Measurements from ENCODE around the gene TPK1. TPM values are rescaled to one million over a fixed set of nuclear protein-coding genes. Genes with fewer than 3 reads are reported as not detected.

TPK1 gene
- total and polyA plus RNA-seq, 2 of the 8 experiments (the other 6 are each of a cell fraction or from before 2014, with no cell fraction given) = 1.9 to 2.7 TPM

DNA sequence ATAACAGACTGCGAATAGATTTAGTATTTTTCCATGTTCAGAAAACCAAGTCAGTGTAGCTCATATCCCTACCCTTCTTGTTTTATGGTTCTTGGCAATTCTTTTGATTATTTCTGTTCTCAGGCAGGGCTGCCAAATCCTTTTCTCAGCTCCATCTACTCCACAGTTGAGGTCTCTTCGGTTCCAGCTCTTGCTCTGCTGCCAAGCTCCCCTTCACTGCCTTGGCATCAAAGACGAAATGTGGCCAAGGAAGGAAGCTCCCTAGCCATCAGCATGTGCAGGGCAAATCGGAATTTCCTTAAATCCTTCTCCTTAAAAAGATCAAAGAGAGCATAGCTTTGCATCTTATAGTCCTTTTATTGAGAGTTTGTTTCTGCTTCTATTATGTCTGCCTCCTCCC, 315.9 kb downstream of the TPK1 start:
- Histone ChIP-seq H3K9ac (replicated peaks in 1 of 4; ENCODE audit: extremely low read depth in 1 of 4, low read depth in 3 of 4, low read length in 3 of 4) (no peak overlapping the region), H3K79me2 (ENCODE audit: control insufficient read depth in 1 of 2, insufficient read depth in 2 of 2, low read length in 2 of 2) (no peaks in the 10 kb centered on the region), H4K20me1 (replicated peaks in 1 of 2; ENCODE audit: control insufficient read depth in 1 of 2, insufficient read depth in 2 of 2, low read length in 2 of 2) (no peaks in the 10 kb centered on the region), H3K18ac (ENCODE audit: extremely low read depth, low read length) (no peak overlapping the region), H3K23ac (ENCODE audit: insufficient read length) (no peak overlapping the region), H3K79me1 (ENCODE audit: low read depth, low read length) (no peaks in the 10 kb centered on the region), H3K56ac (replicated peaks; ENCODE audit: insufficient read length, low read depth, low read length) (no peak overlapping the region), H3K4ac (replicated peaks; ENCODE audit: insufficient read length, low read depth, low read length) (no peak overlapping the region), H4K8ac (ENCODE audit: extremely low read depth, insufficient read depth, low read length) (no peak overlapping the region), H2BK5ac (ENCODE audit: low read depth, low read length) (no peak overlapping the region), H2BK120ac (replicated peaks; ENCODE audit: low read depth, low read length) (no peak overlapping the region), H4K91ac (replicated peaks; ENCODE audit: insufficient read length, low read length) (no peak overlapping the region), H4K5ac (ENCODE audit: insufficient read length, low read depth, low read length) (no peak overlapping the region), H2BK20ac (ENCODE audit: low read length) (no peak overlapping the region), H3K27ac (ENCODE audit: low read depth, low read length) (no peak overlapping the region), H2AFZ (ENCODE audit: low read length) (no peak overlapping the region), H3K4me2 (ENCODE audit: insufficient read depth in 1 of 2, low read depth in 2 of 2, low read length in 2 of 2) (no peak overlapping the region), H3K9me3 (ENCODE audit: insufficient read depth in 2 of 2, low read depth in 1 of 2, low read length in 1 of 2) (no peaks in the 10 kb centered on the region), H2BK12ac (ENCODE audit: low read depth, low read length) (no peak overlapping the region), H3K36me3 (ENCODE audit: control insufficient read depth in 2 of 4, insufficient read depth in 4 of 4, low read length in 3 of 4) (no peaks in the 10 kb centered on the region), H2BK15ac (ENCODE audit: low read length) (no peak overlapping the region), H3K4me1 (replicated peaks in 1 of 4; ENCODE audit: control insufficient read depth in 3 of 4, insufficient read depth in 4 of 4, low read length in 3 of 4) (peaks cover 0 to 11% (median 4%) of the 10 kb centered on the region in 4 experiments; a peak in 3 of 7 replicates), H3K4me3 (ENCODE audit: extremely low read depth in 1 of 4, insufficient read depth in 2 of 4, low read depth in 3 of 4, low read length in 4 of 4) (no peak overlapping the region), H3K23me2 (ENCODE audit: low read depth, low read length) (no peaks in the 10 kb centered on the region), H3K14ac (ENCODE audit: insufficient read length) (no peak overlapping the region), H2AK5ac (ENCODE audit: low read depth, low read length) (no peak overlapping the region), H3K27me3 (replicated peaks in 1 of 4; ENCODE audit: control insufficient read depth in 3 of 4, extremely low read depth in 1 of 4, insufficient read depth in 3 of 4, low read length in 3 of 4) (no peaks in the 10 kb centered on the region)
- FAIRE-seq (no peak), DNase-seq (ENCODE audit: low read depth in 1 of 2, low spot score in 2 of 2) (no peak)
- CTCF ChIA-PET (ENCODE audit: partially characterized antibody) = interaction anchor here (1.3 kb wide), 1 partner anchor 266 kb away, joined by 3 read pairs; no protein-coding TSS in a partner anchor
- TF ChIP-seq BCL11A (IDR thresholded peaks at IDR 0.05; ENCODE audit: low read depth in 2 of 2, low read length in 2 of 2) (no peak), TCF12 (IDR thresholded peaks at IDR 0.05; ENCODE audit: low read depth, low read length) (no peak), TEAD4 (IDR thresholded peaks at IDR 0.05; ENCODE audit: low read depth, low read length) (no peak), EP300 (IDR thresholded peaks at IDR 0.05; ENCODE audit: borderline replicate concordance in 1 of 2, low read depth in 2 of 2, low read length in 2 of 2) (no peak), NRF1 (IDR thresholded peaks at IDR 0.05; ENCODE audit: low read depth, low read length) (no peak), KDM1A (IDR thresholded peaks at IDR 0.05; ENCODE audit: borderline replicate concordance, low read length) (no peak), CEBPB (IDR thresholded peaks at IDR 0.05; ENCODE audit: low read depth, low read length) (no peak)
- TF ChIP-seq, protein P1, sequence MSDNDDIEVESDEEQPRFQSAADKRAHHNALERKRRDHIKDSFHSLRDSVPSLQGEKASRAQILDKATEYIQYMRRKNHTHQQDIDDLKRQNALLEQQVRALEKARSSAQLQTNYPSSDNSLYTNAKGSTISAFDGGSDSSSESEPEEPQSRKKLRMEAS (IDR thresholded peaks at IDR 0.05) = no peak
- TF ChIP-seq, protein P2, sequence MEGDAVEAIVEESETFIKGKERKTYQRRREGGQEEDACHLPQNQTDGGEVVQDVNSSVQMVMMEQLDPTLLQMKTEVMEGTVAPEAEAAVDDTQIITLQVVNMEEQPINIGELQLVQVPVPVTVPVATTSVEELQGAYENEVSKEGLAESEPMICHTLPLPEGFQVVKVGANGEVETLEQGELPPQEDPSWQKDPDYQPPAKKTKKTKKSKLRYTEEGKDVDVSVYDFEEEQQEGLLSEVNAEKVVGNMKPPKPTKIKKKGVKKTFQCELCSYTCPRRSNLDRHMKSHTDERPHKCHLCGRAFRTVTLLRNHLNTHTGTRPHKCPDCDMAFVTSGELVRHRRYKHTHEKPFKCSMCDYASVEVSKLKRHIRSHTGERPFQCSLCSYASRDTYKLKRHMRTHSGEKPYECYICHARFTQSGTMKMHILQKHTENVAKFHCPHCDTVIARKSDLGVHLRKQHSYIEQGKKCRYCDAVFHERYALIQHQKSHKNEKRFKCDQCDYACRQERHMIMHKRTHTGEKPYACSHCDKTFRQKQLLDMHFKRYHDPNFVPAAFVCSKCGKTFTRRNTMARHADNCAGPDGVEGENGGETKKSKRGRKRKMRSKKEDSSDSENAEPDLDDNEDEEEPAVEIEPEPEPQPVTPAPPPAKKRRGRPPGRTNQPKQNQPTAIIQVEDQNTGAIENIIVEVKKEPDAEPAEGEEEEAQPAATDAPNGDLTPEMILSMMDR (IDR thresholded peaks at IDR 0.05; ENCODE audit: control extremely low read depth in 1 of 3, insufficient read depth in 1 of 3, low read depth in 1 of 3, low read length in 3 of 3) = no peak
- POLR2A ChIA-PET (ENCODE audit: partially characterized antibody) = interaction anchor here (0.6 kb wide), 1 partner anchor 11 kb away, joined by 3 read pairs; no protein-coding TSS in a partner anchor
- WGBS, 2 experiments (ENCODE audit: extremely low coverage in 1 of 2, insufficient coverage in 1 of 2, insufficient read length in 1 of 2, insufficient replicate concordance in 2 of 2, low coverage in 1 of 2, low lambda C conversion rate in 2 of 2, missing lambda C conversion rate in 1 of 2) = 90% methylated on average over 4 of the region's 4 CpGs; no CpG with 5 or more reads in 1 of the 2 experiments

Measured in H1 (cell line).